SK-N-SH treated with all-trans-retinoic acid at 6 μM for 48 hours (cell line): ENCODE results near the gene PROM2.

ENCODE experiments used
- ARNTL ChIP-seq: fragments of 450-650 bp; formaldehyde crosslinking; IDR thresholded peaks from 2 replicates; pipeline ENCODE4 v1.5.0; 2020; ENCODE audit warnings: low read depth, mild to moderate bottlenecking, moderate library complexity, borderline replicate concordance
- ESRRG ChIP-seq: fragments of 250-450 bp; sonication (Bioruptor Pico); IDR thresholded peaks from 2 replicates; pipeline ENCODE4 v1.6.1; 2021; ENCODE audit warnings: mild to moderate bottlenecking
- GLIS3 ChIP-seq: fragments of 250-450 bp; sonication (Bioruptor Pico); IDR thresholded peaks from 2 replicates; pipeline ENCODE4 v1.5.0; 2020; ENCODE audit warnings: mild to moderate bottlenecking, moderate library complexity
- OSR1 ChIP-seq: fragments of 250-450 bp; sonication (Bioruptor Pico); IDR thresholded peaks from 2 replicates; pipeline ENCODE4 v1.8.0; 2022; ENCODE audit warnings: moderate library complexity, mild to moderate bottlenecking, inconsistent platforms
- ZNF70 ChIP-seq: fragments of 450-650 bp; formaldehyde crosslinking; IDR thresholded peaks from 2 replicates; pipeline ENCODE4 v1.5.0; 2020; ENCODE audit warnings: mild to moderate bottlenecking, moderate library complexity
- ZNF8 ChIP-seq: fragments of 450-650 bp; formaldehyde crosslinking; IDR thresholded peaks from 2 replicates; pipeline ENCODE4 v1.5.0; 2020; ENCODE audit warnings: mild to moderate bottlenecking, moderate library complexity
- TF ChIP-seq, protein P1 (sequence below): fragments of 250-450 bp; sonication (Bioruptor Pico); IDR thresholded peaks from 2 replicates; pipeline ENCODE4 v1.8.0; 2020; ENCODE audit warnings: mild to moderate bottlenecking, moderate library complexity, borderline replicate concordance

DNA sequence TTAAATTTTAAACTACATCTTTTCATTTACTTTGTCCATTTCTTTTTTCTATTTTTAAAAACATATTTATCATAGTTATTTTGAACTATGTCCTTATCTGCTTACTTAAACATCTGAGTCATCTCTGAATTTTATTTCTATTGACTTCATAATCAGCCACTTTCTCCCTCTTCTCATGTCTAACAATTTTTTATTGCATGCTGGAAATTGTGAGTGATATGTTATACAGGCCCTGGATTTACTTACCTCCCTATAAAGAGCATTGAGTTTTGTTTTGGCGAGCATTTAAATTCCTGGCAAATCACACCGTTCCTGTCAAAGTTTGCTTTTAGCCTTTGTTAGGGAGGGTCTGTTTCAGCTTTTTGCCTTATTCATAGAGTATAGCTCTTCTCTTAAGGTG lies 62.2 kb downstream of the PROM2 start:
- TF ChIP-seq, protein P1, sequence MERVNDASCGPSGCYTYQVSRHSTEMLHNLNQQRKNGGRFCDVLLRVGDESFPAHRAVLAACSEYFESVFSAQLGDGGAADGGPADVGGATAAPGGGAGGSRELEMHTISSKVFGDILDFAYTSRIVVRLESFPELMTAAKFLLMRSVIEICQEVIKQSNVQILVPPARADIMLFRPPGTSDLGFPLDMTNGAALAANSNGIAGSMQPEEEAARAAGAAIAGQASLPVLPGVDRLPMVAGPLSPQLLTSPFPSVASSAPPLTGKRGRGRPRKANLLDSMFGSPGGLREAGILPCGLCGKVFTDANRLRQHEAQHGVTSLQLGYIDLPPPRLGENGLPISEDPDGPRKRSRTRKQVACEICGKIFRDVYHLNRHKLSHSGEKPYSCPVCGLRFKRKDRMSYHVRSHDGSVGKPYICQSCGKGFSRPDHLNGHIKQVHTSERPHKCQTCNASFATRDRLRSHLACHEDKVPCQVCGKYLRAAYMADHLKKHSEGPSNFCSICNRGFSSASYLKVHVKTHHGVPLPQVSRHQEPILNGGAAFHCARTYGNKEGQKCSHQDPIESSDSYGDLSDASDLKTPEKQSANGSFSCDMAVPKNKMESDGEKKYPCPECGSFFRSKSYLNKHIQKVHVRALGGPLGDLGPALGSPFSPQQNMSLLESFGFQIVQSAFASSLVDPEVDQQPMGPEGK (CRISPR knock-in tag): no peak
- TF ChIP-seq ZNF70 (CRISPR knock-in tag): no peak
- TF ChIP-seq GLIS3 (CRISPR knock-in tag): no peak
- TF ChIP-seq OSR1: no peak
- TF ChIP-seq ZNF8 (CRISPR knock-in tag): no peak
- TF ChIP-seq ARNTL (CRISPR knock-in tag): no peak
- no peak for TF ChIP-seq ESRRG (CRISPR knock-in tag)
